Activated naive CD8-positive, alpha-beta T cell treated with anti-CD3 and anti-CD28 coated beads, Interleukin-2, amount 50 U/mL, for 24 hours (primary cell): ENCODE data around the gene COQ5.
"Not testable (repeated sequence)": the region's sequence is repeated elsewhere in the genome, so short reads cannot be mapped to it uniquely, and the experiment has no call there.

ENCODE experiments used
- ATAC-seq: fragments of 150-1000 bp; cut with Tn5 transposase; one replicate; pipeline ENCODE4 v1.10.0; 2021
- DNase-seq: peaks from one replicate; pipeline ENCODE4 v3.0.0; 2021
- H3K27ac Mint-ChIP-seq: one replicate; pipeline ENCODE4 v1.8.0; 2021; ENCODE audit warnings: mild to moderate bottlenecking, mixed read lengths
- H3K27me3 Mint-ChIP-seq: one replicate; pipeline ENCODE4 v1.8.0; 2021; ENCODE audit warnings: mixed read lengths
- H3K36me3 Mint-ChIP-seq: one replicate; pipeline ENCODE4 v1.8.0; 2021; ENCODE audit warnings: low read depth, mixed read lengths
- H3K4me1 Mint-ChIP-seq: one replicate; pipeline ENCODE4 v1.8.0; 2021; ENCODE audit warnings: mixed read lengths
- H3K4me3 Mint-ChIP-seq: one replicate; pipeline ENCODE4 v1.8.0; 2021; ENCODE audit warnings: mild to moderate bottlenecking, moderate library complexity, mixed read lengths
- H3K9me3 Mint-ChIP-seq: one replicate; pipeline ENCODE4 v1.8.0; 2021; ENCODE audit warnings: mixed read lengths

Gene COQ5

GRCh38 chr12:120498870-120499515, 30.0 kb downstream of the COQ5 start:
- DNase-seq (no peak), ATAC-seq (no peak)
- Mint-ChIP-seq H3K4me3 (no peak overlapping the region), H3K27me3 (peaks cover 2% of the 10 kb centered on the region), H3K4me1 (peaks cover 24% of the 10 kb centered on the region), H3K36me3 (peaks cover 40% of the 10 kb centered on the region), H3K9me3 (no peaks in the 10 kb centered on the region), H3K27ac (no peak overlapping the region)

GRCh38 chr12:120497524-120498150, 31.3 kb downstream of the COQ5 start:
- Mint-ChIP-seq H3K4me3 (peak overlapping the region; percentile 96), H3K9me3 (no peaks in the 10 kb centered on the region), H3K27ac (peak overlapping the region; percentile 94), H3K36me3 (peaks cover 30% of the 10 kb centered on the region), H3K4me1 (peaks cover 24% of the 10 kb centered on the region), H3K27me3 (peaks cover 2% of the 10 kb centered on the region)
- DNase-seq (no peak), ATAC-seq (no peak)

GRCh38 chr12:120496413-120497340, 32.3 kb downstream of the COQ5 start:
- Mint-ChIP-seq H3K4me1 (peaks cover 24% of the 10 kb centered on the region), H3K4me3 (peak overlapping the region; percentile 96), H3K9me3 (no peaks in the 10 kb centered on the region), H3K27me3 (peaks cover 2% of the 10 kb centered on the region), H3K36me3 (peaks cover 29% of the 10 kb centered on the region), H3K27ac (peak overlapping the region; percentile 94)
- DNase-seq (peak; percentile 60), ATAC-seq (peak; percentile 20)

- ATAC-seq (peak; percentile 97), DNase-seq (peak; percentile 99)
- Mint-ChIP-seq H3K27ac (peak within 1 kb of the TSS; percentile 94), H3K9me3 (no peaks in the 10 kb centered on the region), H3K27me3 (peaks cover 2% of the 10 kb centered on the region), H3K4me3 (peak within 1 kb of the TSS; percentile 96), H3K4me1 (peaks cover 24% of the 10 kb centered on the region), H3K36me3 (peaks cover 29% of the 10 kb centered on the region)
Observed at GRCh38 chr12:120495731-120496412, 33.1 kb downstream of the COQ5 start, which contains the start of gene DYNLL1. TSS of gene DYNLL1 (plus strand) at chr12:120496113. CDS start at chr12:120496422, 309 bp downstream.

- peaks cover 2% of the 10 kb centered on the region for H3K27me3 Mint-ChIP-seq
- no peaks in the 10 kb centered on the region for H3K9me3 Mint-ChIP-seq
- H3K36me3 Mint-ChIP-seq, result peaks cover 27% of the 10 kb centered on the region
- peak overlapping the region; percentile 96 for H3K4me3 Mint-ChIP-seq
- H3K27ac Mint-ChIP-seq, result peak overlapping the region; percentile 94
- H3K4me1 Mint-ChIP-seq, result peaks cover 24% of the 10 kb centered on the region
- ATAC-seq, result peak; percentile 4
- DNase-seq, result peak; percentile 10
Observed at GRCh38 chr12:120495186-120495730, 33.7 kb downstream of the COQ5 start.

- H3K36me3 Mint-ChIP-seq, result no peaks in the 10 kb centered on the region
- no peak overlapping the region for H3K27ac Mint-ChIP-seq
- no peak for DNase-seq
- peaks cover 11% of the 10 kb centered on the region for H3K4me1 Mint-ChIP-seq
- H3K4me3 Mint-ChIP-seq, result no peak overlapping the region
- no peaks in the 10 kb centered on the region for H3K9me3 Mint-ChIP-seq
- ATAC-seq, result no peak
- H3K27me3 Mint-ChIP-seq, result peaks cover 2% of the 10 kb centered on the region
Observed at GRCh38 chr12:120490833-120491512, 38.0 kb downstream of the COQ5 start.

- Mint-ChIP-seq H3K27ac (no peak overlapping the region), H3K4me1 (peaks cover 7% of the 10 kb centered on the region), H3K4me3 (no peak overlapping the region), H3K27me3 (no peaks in the 10 kb centered on the region), H3K36me3 (no peaks in the 10 kb centered on the region), H3K9me3 (no peaks in the 10 kb centered on the region)
- ATAC-seq, result no peak
- no peak for DNase-seq
Observed at GRCh38 chr12:120490325-120490724, 38.6 kb downstream of the COQ5 start.

- ATAC-seq, result no peak
- no peaks in the 10 kb centered on the region for H3K27me3 Mint-ChIP-seq
- H3K36me3 Mint-ChIP-seq, result no peaks in the 10 kb centered on the region
- no peak overlapping the region for H3K4me3 Mint-ChIP-seq
- no peaks in the 10 kb centered on the region for H3K4me1 Mint-ChIP-seq
- no peaks in the 10 kb centered on the region for H3K9me3 Mint-ChIP-seq
- DNase-seq, result no peak
- no peak overlapping the region for H3K27ac Mint-ChIP-seq
Observed at GRCh38 chr12:120489018-120489417, 39.9 kb downstream of the COQ5 start.

GRCh38 chr12:120488057-120488640, 40.8 kb downstream of the COQ5 start:
- DNase-seq (no peak), ATAC-seq (no peak)
- H3K4me3 Mint-ChIP-seq, result no peak overlapping the region
- no peak overlapping the region for H3K27ac Mint-ChIP-seq
- no peaks in the 10 kb centered on the region for H3K36me3 Mint-ChIP-seq
- H3K9me3 Mint-ChIP-seq, result no peaks in the 10 kb centered on the region
- no peaks in the 10 kb centered on the region for H3K27me3 Mint-ChIP-seq
- H3K4me1 Mint-ChIP-seq, result no peaks in the 10 kb centered on the region

GRCh38 chr12:120487552-120487951, 41.4 kb downstream of the COQ5 start:
- not testable (repeated sequence) for H3K9me3 Mint-ChIP-seq, H3K27me3 Mint-ChIP-seq, H3K4me3 Mint-ChIP-seq, H3K36me3 Mint-ChIP-seq, ATAC-seq, DNase-seq, H3K27ac Mint-ChIP-seq, H3K4me1 Mint-ChIP-seq

GRCh38 chr12:120485961-120486881, 42.7 kb downstream of the COQ5 start:
- Mint-ChIP-seq H3K27ac (no peak overlapping the region), H3K9me3 (no peaks in the 10 kb centered on the region), H3K27me3 (no peaks in the 10 kb centered on the region), H3K4me1 (peaks cover 5% of the 10 kb centered on the region), H3K4me3 (no peak overlapping the region), H3K36me3 (no peaks in the 10 kb centered on the region)
- ATAC-seq (no peak), DNase-seq (no peak)

GRCh38 chr12:120483621-120484020, 45.3 kb downstream of the COQ5 start:
- H3K36me3 Mint-ChIP-seq, result no peaks in the 10 kb centered on the region
- H3K27me3 Mint-ChIP-seq, result no peaks in the 10 kb centered on the region
- no peak for ATAC-seq
- peaks cover 16% of the 10 kb centered on the region for H3K4me1 Mint-ChIP-seq
- H3K4me3 Mint-ChIP-seq, result no peak overlapping the region
- H3K27ac Mint-ChIP-seq, result no peak overlapping the region
- no peak for DNase-seq
- no peaks in the 10 kb centered on the region for H3K9me3 Mint-ChIP-seq
